Glutamatergic neuron (in vitro differentiated cells): ENCODE measurements around the gene PAIP2. TPM values are rescaled to one million over a fixed set of nuclear protein-coding genes. Genes with fewer than 3 reads are reported as not detected.

ENCODE experiments used
- DNase-seq: peaks from one replicate; pipeline ENCODE4 v3.0.0; 2022
- H3K27ac Mint-ChIP-seq: one replicate; pipeline ENCODE4 v1.8.0; 2020; ENCODE audit warnings: mild to moderate bottlenecking, mixed read lengths, inconsistent platforms; ENCODE audit not compliant: unreplicated experiment
- H3K27me3 Mint-ChIP-seq: one replicate; pipeline ENCODE4 v1.8.0; 2020; ENCODE audit warnings: mild to moderate bottlenecking, moderate library complexity, mixed read lengths, inconsistent platforms; ENCODE audit not compliant: unreplicated experiment
- H3K36me3 Mint-ChIP-seq: one replicate; pipeline ENCODE4 v1.8.0; 2020; ENCODE audit warnings: mild to moderate bottlenecking, mixed read lengths, inconsistent platforms; ENCODE audit not compliant: unreplicated experiment
- H3K4me1 Mint-ChIP-seq: one replicate; pipeline ENCODE4 v1.8.0; 2020; ENCODE audit warnings: mild to moderate bottlenecking, low read depth, mixed read lengths, inconsistent platforms; ENCODE audit not compliant: unreplicated experiment
- H3K4me3 Mint-ChIP-seq: one replicate; pipeline ENCODE4 v1.8.0; 2020; ENCODE audit warnings: mild to moderate bottlenecking, mixed read lengths, inconsistent platforms; ENCODE audit not compliant: unreplicated experiment
- H3K9me3 Mint-ChIP-seq: one replicate; pipeline ENCODE4 v1.8.0; 2020; ENCODE audit warnings: mild to moderate bottlenecking, moderate library complexity, mixed read lengths, inconsistent platforms; ENCODE audit not compliant: unreplicated experiment
- CTCF ChIP-seq: fragments of 200-600 bp; sonication (generic); IDR thresholded peaks from one replicate; pipeline ENCODE4 v1.5.0; 2021; ENCODE audit not compliant: partially characterized antibody, unreplicated experiment
- total RNA-seq: library from RNA; stranded (reverse); fragmentation: NEBNext Ultra II Directional; extraction: Animal tissue kit (Norgen Biotek cat#: 25700); gene quantifications from one replicate; pipeline ENCODE4 v1.2.1, GENCODE V29; 2021; ENCODE audit not compliant: unreplicated experiment

PAIP2 gene
- total RNA-seq, 1 donor from 2014 or later = 128 TPM

- H3K27me3 Mint-ChIP-seq = no peaks in the 10 kb centered on the region
Observed at GRCh38 chr5:139315056-139315615, 26.5 kb upstream of the PAIP2 start.

GRCh38 chr5:139335811-139336210 is 5.8 kb upstream of the PAIP2 start:
- Mint-ChIP-seq H3K36me3 (no peaks in the 10 kb centered on the region), H3K27ac (no peak overlapping the region), H3K4me3 (no peak overlapping the region)

More at GRCh38 chr5:139315056-139315615, 26.5 kb upstream of the PAIP2 start:
- no peak for DNase-seq
- Mint-ChIP-seq H3K4me3 (no peak overlapping the region), H3K4me1 (peaks cover 12% of the 10 kb centered on the region), H3K36me3 (no peaks in the 10 kb centered on the region), H3K9me3 (no peaks in the 10 kb centered on the region), H3K27ac (no peak overlapping the region)
- TF ChIP-seq CTCF = no peak

GRCh38 chr5:139340051-139340450 is 1.6 kb upstream of the PAIP2 start:
- no peak for DNase-seq
- Mint-ChIP-seq H3K27me3 (peaks cover 9% of the 10 kb centered on the region), H3K4me1 (peaks cover 19% of the 10 kb centered on the region), H3K4me3 (no peak overlapping the region), H3K36me3 (no peaks in the 10 kb centered on the region), H3K27ac (no peak overlapping the region), H3K9me3 (peaks cover 9% of the 10 kb centered on the region)
- no peak for TF ChIP-seq CTCF

More at GRCh38 chr5:139335811-139336210, 5.8 kb upstream of the PAIP2 start:
- peaks cover 2% of the 10 kb centered on the region for H3K27me3 Mint-ChIP-seq
- H3K9me3 Mint-ChIP-seq = peaks cover 4% of the 10 kb centered on the region
- H3K4me1 Mint-ChIP-seq = peaks cover under 1% of the 10 kb centered on the region
- no peak for DNase-seq
- TF ChIP-seq CTCF = no peak

GRCh38 chr5:139341187-139341688 is 416 bp upstream of the PAIP2 start:
- Mint-ChIP-seq H3K36me3 (no peaks in the 10 kb centered on the region), H3K4me1 (peaks cover 19% of the 10 kb centered on the region), H3K27me3 (peaks cover 9% of the 10 kb centered on the region), H3K9me3 (peaks cover 9% of the 10 kb centered on the region), H3K4me3 (peak overlapping the region; percentile 99), H3K27ac (peak overlapping the region; percentile 100)
- TF ChIP-seq CTCF = no peak
- DNase-seq = no peak

- TF ChIP-seq CTCF = no peak
- no peaks in the 10 kb centered on the region for H3K36me3 Mint-ChIP-seq
- H3K9me3 Mint-ChIP-seq = peaks cover 9% of the 10 kb centered on the region
- peaks cover 19% of the 10 kb centered on the region for H3K4me1 Mint-ChIP-seq
- peaks cover 7% of the 10 kb centered on the region for H3K27me3 Mint-ChIP-seq
- no peak for DNase-seq
- peak overlapping the region; percentile 99 for H3K4me3 Mint-ChIP-seq
- H3K27ac Mint-ChIP-seq = peak overlapping the region; percentile 100
Observed at GRCh38 chr5:139342423-139342723, 719 bp downstream of the PAIP2 start.
